HG03066 (cell line): ENCODE measurements around the gene SMAP1.

ENCODE experiments used
- ATAC-seq: cut with Tn5 transposase; IDR thresholded peaks from one replicate; pipeline ENCODE4 v1.9.1; 2021; ENCODE audit warnings: low read depth; ENCODE audit not compliant: unreplicated experiment

SMAP1 gene

GRCh38 chr6:70884074-70884983, 216.6 kb downstream of the SMAP1 start:
- peak; percentile 88 for ATAC-seq

- no peak for ATAC-seq
Observed at GRCh38 chr6:70886071-70886470, 218.4 kb downstream of the SMAP1 start.

- ATAC-seq, result no peak
Observed at GRCh38 chr6:70886661-70887060, 219.0 kb downstream of the SMAP1 start.

- no peak for ATAC-seq
Observed at GRCh38 chr6:70889270-70889669, 221.6 kb downstream of the SMAP1 start.

GRCh38 chr6:70894001-70894400, 226.3 kb downstream of the SMAP1 start:
- ATAC-seq, result no peak

GRCh38 chr6:70900047-70900446, 232.4 kb downstream of the SMAP1 start:
- no peak for ATAC-seq

- ATAC-seq, result no peak
Observed at GRCh38 chr6:70901324-70901723, 233.6 kb downstream of the SMAP1 start.

- ATAC-seq, result no peak
Observed at GRCh38 chr6:70903665-70904452, 236.2 kb downstream of the SMAP1 start.

- ATAC-seq, result no peak
Observed at GRCh38 chr6:70905742-70906141, 238.1 kb downstream of the SMAP1 start.
